Amniotic epithelial cell (primary cell): ENCODE data around the gene ST8SIA3.
"Not testable (repeated sequence)": the region's sequence is repeated elsewhere in the genome, so short reads cannot be mapped to it uniquely, and the experiment has no call there.

Experiments
- DNase-seq: peaks from one replicate; pipeline ENCODE4 v3.0.0-alpha.2; 2010; ENCODE audit warnings: low read depth

ST8SIA3 gene

DNA sequence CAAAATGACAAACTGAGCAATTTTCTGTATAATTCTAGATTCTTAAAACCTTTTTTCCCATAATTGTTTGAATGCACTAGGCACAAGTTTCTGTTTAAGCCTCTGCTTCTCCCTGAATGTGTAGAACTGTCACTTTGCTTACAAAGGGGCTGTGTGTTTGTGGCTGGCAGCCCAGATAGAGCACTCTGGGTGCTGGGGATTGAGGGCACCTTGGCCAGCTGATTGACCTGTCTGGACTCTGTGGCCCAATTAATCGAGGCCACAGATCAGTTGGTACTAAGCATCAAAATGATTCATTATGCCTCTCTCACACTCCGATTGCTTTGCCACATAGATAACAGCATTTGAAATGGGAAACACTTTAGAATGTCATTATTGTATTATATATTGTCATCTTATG, 12.1 kb downstream of the ST8SIA3 start:
- no peak for DNase-seq

DNA sequence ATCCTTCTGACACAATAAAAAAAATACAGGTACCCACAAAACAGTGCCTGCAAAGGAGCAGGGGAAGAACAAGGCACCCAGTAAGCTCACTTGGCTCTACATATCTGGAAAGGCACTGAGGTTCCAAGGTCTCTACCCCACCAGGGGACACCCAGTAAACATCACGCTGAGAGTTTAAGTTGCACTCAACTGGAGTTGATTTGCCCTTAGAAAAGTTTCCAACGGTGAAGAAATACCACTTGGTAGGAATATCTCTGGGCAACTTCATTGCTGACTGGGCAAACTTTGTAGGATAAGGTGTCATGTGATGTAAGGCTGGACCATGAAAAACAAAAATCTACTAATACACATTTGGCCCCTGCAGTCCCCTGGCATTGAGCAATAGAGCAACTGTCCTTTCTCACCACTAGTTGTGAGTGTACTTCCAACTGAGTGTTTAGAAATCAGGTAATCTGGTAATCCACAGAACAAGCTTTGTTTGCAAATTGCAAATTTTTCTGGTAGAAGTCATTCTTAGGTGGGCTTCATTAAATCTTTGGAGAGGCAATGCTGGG, 14.2 kb downstream of the ST8SIA3 start:
- DNase-seq = no peak

DNA sequence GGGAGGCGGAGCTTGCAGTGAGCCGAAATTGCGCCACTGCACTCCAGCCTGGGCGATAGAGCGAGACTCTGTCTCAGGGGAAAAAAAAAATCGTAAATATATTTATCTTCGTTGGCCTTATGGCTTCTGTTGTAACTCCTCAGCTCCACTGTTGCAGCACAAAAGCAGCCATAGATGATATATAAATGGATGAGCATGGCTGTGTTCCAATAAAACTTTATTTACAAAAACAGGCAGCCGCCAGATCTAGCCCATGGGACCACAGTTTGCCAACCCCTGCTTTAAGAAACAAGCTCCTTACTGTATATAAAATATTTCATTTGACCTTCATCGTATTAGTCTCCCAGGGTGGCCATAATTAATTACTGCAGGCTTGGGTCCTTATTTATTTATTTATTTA, 20.1 kb downstream of the ST8SIA3 start:
- no peak for DNase-seq

DNA sequence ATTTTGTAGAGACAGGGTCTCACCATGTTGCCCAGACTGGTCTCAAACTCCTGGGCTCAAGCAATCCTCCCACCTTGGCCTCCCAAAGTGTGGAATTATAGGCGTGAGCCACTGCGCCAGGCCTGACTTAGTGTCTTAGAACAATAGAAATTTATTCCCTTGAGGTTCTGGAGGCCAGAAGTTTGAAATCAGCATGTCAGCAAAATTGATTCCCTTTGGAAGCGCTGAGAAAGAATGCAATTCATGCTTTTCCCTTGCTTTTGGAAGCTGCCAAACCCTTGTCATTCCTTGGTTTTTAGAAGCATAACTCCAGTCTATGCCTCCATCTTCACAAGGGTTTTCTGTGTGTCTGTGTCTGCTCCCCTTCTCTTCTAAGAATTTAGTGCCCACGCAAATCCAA, 20.7 kb downstream of the ST8SIA3 start:
- DNase-seq = no peak

DNA sequence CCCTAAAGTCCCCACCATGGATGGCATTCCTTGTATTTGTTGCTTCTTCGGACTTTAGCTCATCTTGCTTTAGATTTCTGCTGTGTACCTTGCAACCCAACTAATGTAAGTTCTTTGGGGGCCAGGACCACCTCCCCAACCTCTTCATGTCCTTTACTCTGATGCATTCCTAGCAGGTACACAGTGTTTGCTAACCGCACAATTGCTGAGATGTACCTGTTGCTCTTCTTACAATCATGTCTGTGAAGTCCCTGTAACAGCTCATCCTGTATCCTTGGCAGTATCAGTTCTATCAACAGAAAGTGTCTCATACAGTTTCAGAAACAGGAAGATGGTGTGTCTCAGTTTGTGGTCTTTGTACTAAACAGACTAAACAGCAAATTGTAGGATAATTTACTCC, 24.1 kb downstream of the ST8SIA3 start:
- DNase-seq = no peak

DNA sequence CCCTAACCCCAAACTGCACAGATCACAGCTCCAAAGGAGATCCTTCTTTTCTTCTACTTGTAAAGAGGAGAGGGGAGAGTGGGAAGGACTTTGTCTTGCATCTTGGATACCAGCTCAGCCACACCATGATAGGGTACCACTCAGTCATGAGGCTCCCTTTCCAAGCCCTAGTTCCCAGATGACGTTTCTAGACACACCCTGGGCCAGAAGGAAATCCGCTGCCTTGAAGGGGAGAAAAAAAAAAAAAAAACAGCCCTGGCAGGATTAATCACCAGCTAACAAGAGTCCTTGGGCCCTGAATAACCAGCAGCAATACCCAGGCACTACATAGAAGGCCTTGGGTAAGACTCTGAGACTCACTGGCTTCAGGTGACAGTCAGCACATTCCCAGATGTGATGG, 36.9 kb downstream of the ST8SIA3 start:
- no peak for DNase-seq

DNA sequence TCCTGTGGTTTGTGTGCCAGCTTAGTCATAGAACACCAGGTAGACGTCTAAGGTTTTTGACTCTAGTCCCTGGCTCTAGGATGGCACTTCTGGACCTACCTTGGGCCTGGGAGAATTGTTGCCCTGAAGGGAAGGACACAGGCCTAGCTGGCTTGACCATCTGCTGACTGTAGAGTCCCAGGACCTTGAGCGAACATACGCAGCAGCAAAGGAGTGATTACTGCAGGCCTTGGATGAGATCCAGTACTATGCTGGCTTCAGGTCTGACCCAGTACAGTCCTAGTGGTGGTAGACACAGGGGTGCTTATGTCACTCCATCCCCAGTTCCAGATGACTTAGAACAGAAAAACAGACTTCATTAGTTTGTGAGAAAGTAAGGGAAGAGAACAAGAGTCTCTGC, 37.7 kb downstream of the ST8SIA3 start:
- DNase-seq = no peak

DNA sequence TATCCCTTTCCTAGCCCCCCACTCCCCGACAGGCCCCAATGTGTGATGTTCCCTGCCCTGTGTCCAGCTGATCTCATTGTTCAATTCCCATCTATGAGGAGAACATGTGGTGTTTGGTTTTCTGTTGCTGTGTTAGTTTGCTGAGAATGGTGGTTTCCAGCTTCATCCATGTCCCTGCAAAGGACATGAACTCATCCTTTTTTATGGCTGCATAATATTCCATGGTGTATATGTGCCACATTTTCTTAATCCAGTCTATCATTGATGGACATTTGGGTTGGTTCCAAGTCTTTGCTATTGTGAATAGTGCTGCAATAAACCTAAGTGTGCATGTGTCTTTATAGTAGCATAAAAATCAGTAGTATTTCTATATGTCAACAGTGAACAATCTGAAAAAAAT, 42.4 kb downstream of the ST8SIA3 start:
- not testable (repeated sequence) for DNase-seq

DNA sequence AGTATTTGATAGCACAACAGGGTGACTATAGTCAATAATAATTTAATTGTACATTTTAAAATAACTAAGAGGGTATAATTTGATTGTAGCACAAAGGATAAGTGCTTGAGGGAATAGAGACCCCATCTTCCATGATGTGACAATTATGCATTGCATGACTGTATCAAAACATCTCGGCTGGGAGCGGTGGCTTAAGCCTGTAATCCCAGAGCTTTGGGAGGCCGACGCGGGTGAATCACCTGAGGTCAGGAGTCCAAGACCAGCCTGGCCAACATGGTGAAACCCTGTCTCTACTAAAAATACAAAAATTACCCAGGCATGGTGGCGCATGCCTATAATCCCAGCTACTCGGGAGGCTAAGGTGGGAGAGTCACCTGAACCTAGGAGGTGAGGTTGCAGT, 44.5 kb downstream of the ST8SIA3 start:
- DNase-seq = not testable (repeated sequence)

DNA sequence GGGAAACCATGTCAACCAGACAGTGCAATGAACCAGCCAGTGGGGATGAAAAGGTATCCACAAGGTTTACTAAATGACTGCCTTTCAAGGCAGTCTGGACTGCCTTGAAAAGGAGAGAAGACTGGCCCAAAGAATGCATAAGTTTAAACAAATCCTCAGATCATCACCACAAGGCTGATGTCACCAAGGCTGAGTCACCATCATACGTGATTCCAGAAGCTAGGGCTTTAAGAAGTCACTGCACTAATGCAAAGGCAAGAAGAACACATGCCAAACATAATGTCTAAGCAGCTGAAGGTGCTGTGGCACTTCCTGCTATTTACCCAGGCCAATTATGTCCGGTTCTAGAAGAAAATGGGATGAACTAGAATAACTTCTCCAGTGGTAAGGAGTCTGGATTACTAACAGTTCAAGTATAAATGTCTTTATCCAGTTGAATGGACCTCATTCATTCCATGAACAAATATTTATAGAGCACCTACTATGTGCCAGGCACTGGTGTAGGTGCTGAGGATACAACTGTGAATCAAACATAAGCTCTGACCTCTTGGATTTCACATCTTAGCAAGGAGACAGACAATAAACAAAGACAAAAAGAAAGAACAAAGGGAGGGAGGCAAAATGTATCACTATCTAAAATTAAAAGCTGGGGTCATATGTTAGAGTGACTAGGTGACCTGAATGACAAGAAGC, 45.2 kb downstream of the ST8SIA3 start:
- no peak for DNase-seq

DNA sequence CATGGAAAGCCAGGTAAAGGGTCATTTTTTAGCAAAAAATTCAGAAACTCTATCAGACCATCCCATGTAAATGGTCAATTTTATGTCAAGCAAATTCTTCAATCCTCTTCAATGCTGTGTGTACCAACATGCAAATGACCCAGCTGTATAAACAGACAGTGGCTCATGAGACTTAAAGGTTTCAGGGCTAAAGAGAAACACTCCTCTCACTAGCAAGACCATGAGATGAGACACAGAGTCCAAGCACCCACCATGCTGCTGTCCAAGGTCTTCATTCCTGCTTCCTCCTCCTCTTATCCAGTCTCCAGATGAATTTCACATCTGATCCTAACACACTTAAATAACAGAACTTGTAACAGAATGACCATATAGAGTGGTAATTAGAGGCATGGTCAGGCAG, 52.0 kb downstream of the ST8SIA3 start:
- DNase-seq = no peak

DNA sequence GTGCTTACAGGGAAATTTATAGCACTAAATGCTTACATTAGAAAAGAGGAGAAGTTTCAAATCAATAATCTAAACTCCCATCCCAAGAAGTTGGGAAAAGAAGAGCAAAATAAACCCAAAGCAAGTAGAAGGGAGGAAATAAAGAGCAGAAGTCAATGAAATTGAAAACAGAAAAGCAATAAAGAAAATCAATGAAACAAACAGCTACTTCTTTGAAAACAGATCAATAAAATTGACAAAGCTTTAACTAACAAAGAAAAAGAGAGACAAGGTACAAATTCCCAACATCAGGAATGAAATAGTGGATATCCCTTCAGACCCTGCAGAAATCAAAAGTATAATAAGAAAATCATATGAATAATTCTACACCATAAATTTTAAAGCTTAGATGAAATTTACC, 57.3 kb downstream of the ST8SIA3 start:
- DNase-seq = no peak

DNA sequence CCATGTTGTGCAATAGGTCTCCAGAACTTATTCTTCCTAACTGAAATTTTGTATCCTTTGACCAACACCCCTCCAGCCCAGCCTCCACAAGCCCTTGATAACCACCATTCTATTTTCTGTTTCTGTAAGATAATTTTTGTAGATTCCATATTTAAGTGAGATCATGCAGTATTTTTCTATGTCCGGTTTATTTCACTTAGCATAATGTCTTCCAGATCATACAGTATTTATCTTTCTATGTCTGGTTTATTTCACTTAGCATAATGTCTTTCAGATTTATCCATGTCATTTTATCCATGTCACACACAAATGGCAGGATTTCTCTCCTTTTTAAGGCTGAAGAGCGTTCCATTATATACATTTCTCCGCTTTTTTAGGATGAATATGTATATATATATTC, 58.4 kb downstream of the ST8SIA3 start:
- no peak for DNase-seq

DNA sequence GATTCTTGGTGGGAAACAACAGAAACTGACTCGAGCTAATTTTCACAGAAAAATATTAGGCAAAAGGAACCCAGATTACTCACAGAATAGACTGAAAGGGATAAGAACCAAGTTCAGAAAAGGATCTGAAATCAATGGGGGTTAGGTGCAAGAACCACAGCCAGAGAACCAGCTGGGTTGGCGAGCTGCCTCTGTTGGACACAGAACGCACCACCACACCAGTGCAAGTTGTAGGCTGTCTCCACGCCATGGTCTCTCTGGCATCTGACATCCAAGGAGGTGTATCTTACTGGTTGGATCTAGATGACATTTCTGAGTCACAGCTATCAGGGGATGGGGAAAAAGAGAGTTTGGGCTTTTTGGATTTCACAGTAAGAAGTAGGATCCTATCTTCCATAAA, 64.2 kb downstream of the ST8SIA3 start:
- no peak for DNase-seq
